Endothelial cell of umbilical vein (primary cell): Measurements from ENCODE around the gene SNX30. TPM values are rescaled to one million over a fixed set of nuclear protein-coding genes. Genes with fewer than 3 reads are reported as not detected.

Source experiments
- BruUV-seq: library from RNA; stranded (reverse); fragments of 400-500 nt; replicated peaks from 2 replicates; lab custom pipeline; 2021; lab: Mats Ljungman, UMichigan
- CTCF ChIA-PET: fragments of 300-600, 350-600 bp; sonication (Branson Sonifier 250); formaldehyde crosslinking; loops from one replicate; lab custom pipeline; 2021; ENCODE audit warnings: antibody characterized with exemption, inconsistent platforms; lab: Charles Lee
- POLR2A ChIA-PET: fragments of 300-600, 350-600 bp; sonication (Branson Sonifier 250); formaldehyde crosslinking; loops from one replicate; lab custom pipeline; 2021; ENCODE audit warnings: antibody characterized with exemption, inconsistent platforms; lab: Charles Lee
- DNase-seq: peaks from one replicate; pipeline ENCODE4 v3.0.0-alpha.2; 2011; ENCODE audit warnings: low read depth, low spot score
- FAIRE-seq: peaks from 2 replicates; lab custom pipeline; 2011; peaks lifted over from hg19 to GRCh38; lab: Jason Lieb, UNC
- H2AFZ ChIP-seq: 2 replicates; pipeline ENCODE4 v1.6.0; 2012; ENCODE audit warnings: low read depth, low read length, control low read depth, inconsistent platforms
- H3K27ac ChIP-seq: 2 replicates; pipeline ENCODE4 v1.5.1; 2011; ENCODE audit warnings: low read depth, mild to moderate bottlenecking, control low read depth, low read length, moderate library complexity; ENCODE audit not compliant: insufficient read depth
- H3K27me3 ChIP-seq, 2 experiments: 2 replicates each; pipeline versions ENCODE4 v1.6.0 to v1.6.1; 2011; ENCODE audit warnings: low read length in 2 of 2, mixed read lengths in 1 of 2; ENCODE audit not compliant: control insufficient read depth in 2 of 2, insufficient read depth in 2 of 2
- H3K36me3 ChIP-seq, 2 experiments: 2 replicates in 1 of 2; 3 replicates in 1 of 2; pipeline ENCODE4 v1.5.1; 2011; ENCODE audit warnings: low read length in 2 of 2, mild to moderate bottlenecking in 1 of 2, moderate library complexity in 1 of 2; ENCODE audit not compliant: control insufficient read depth in 2 of 2, insufficient read depth in 2 of 2; ENCODE audit errors: extremely low read depth in 1 of 2
- H3K4me1 ChIP-seq: 3 replicates; pipeline ENCODE4 v1.5.1; 2011; ENCODE audit warnings: mild to moderate bottlenecking, low read length; ENCODE audit not compliant: control insufficient read depth, insufficient read depth; ENCODE audit errors: extremely low read depth
- H3K4me2 ChIP-seq: 2 replicates; pipeline ENCODE4 v1.6.1; 2011; ENCODE audit warnings: low read length, control low read depth, mixed read lengths; ENCODE audit not compliant: insufficient read depth
- H3K4me3 ChIP-seq, 3 experiments: fragments of 200-600 bp in 1 of 3; sonication (generic), shearing (Covaris generic) in 1 of 3; replicated peaks in 1 of 3; 2 replicates each; pipeline ENCODE4 v1.5.1; 2011 to 2016; ENCODE audit warnings: control low read depth in 3 of 3, low read length in 3 of 3, mild to moderate bottlenecking in 2 of 3, inconsistent platforms in 1 of 3, low read depth in 1 of 3, moderate library complexity in 1 of 3; ENCODE audit not compliant: insufficient read depth in 1 of 3
- H3K79me2 ChIP-seq: 2 replicates; pipeline ENCODE4 v1.6.0; 2012; ENCODE audit warnings: low read length, inconsistent platforms; ENCODE audit not compliant: control insufficient read depth, insufficient read depth
- H3K9ac ChIP-seq: replicated peaks from 2 replicates; pipeline ENCODE3; 2011; ENCODE audit warnings: low read length, control low read depth; ENCODE audit not compliant: insufficient read depth; ENCODE audit errors: extremely low read depth
- H3K9me1 ChIP-seq: replicated peaks from 3 replicates; pipeline ENCODE4 v1.6.0; 2011; ENCODE audit warnings: mild to moderate bottlenecking, low read length; ENCODE audit not compliant: control insufficient read depth, insufficient read depth; ENCODE audit errors: extremely low read depth
- H3K9me3 ChIP-seq: replicated peaks from 2 replicates; pipeline ENCODE4 v1.5.1; 2012; ENCODE audit warnings: low read length, inconsistent platforms; ENCODE audit not compliant: control insufficient read depth, insufficient read depth
- H4K20me1 ChIP-seq: replicated peaks from 2 replicates; pipeline ENCODE3; 2011; ENCODE audit warnings: mild to moderate bottlenecking, low read length; ENCODE audit not compliant: control insufficient read depth, insufficient read depth; ENCODE audit errors: extremely low read depth
- CTCF ChIP-seq, 2 donors: IDR thresholded peaks; 1 replicate in 1 of 2; 2 replicates in 1 of 2; pipeline ENCODE4 v1.5.1; 2011; ENCODE audit warnings: low read length in 2 of 2, mild to moderate bottlenecking in 2 of 2, moderate library complexity in 2 of 2, control low read depth in 1 of 2, inconsistent platforms in 1 of 2, low read depth in 1 of 2; ENCODE audit not compliant: insufficient read depth in 1 of 2; ENCODE audit errors: extremely low read depth in 1 of 2
- EZH2 ChIP-seq: IDR thresholded peaks from 2 replicates; pipeline ENCODE4 v1.6.1; 2012; ENCODE audit warnings: borderline replicate concordance, low read depth, mild to moderate bottlenecking, moderate library complexity, low read length, inconsistent platforms; ENCODE audit not compliant: severe bottlenecking
- FOS ChIP-seq: IDR thresholded peaks from 2 replicates; pipeline ENCODE4 v1.6.1; 2011; ENCODE audit warnings: mild to moderate bottlenecking, low read length, moderate library complexity, borderline replicate concordance; ENCODE audit not compliant: insufficient read depth
- GATA2 ChIP-seq: IDR thresholded peaks from 2 replicates; pipeline ENCODE4 v1.7.0; 2011; ENCODE audit warnings: low read depth, mild to moderate bottlenecking, moderate library complexity, mixed read lengths, low read length; ENCODE audit not compliant: insufficient read length, insufficient read depth
- JUN ChIP-seq: IDR thresholded peaks from 2 replicates; pipeline ENCODE4 v1.6.1; 2011; ENCODE audit warnings: borderline replicate concordance, low read depth; ENCODE audit not compliant: insufficient read length, insufficient read depth
- MYC ChIP-seq: IDR thresholded peaks from one replicate; pipeline ENCODE4 v1.6.1; 2011; ENCODE audit warnings: mild to moderate bottlenecking, low read depth, low read length
- POLR2A ChIP-seq: IDR thresholded peaks from 2 replicates; pipeline ENCODE4 v1.6.1; 2012; ENCODE audit warnings: low read depth, mild to moderate bottlenecking, control low read depth, low read length
- POLR2AphosphoS5 ChIP-seq: IDR thresholded peaks from 2 replicates; pipeline ENCODE4 v1.6.1; 2012; ENCODE audit warnings: low read depth, mild to moderate bottlenecking, control low read depth, low read length, moderate library complexity; ENCODE audit not compliant: insufficient read depth
- dilution Hi-C: fragments of 300-500 bp; cut with MboI; formaldehyde crosslinking; loops from one replicate; pipeline ENCODE4 v1.15.0; 2019; ENCODE audit warnings: low sequenced_read_pairs; ENCODE audit not compliant: extremely low pct_ligation_motif_present
- intact Hi-C: fragments of 100-400 bp; cut with micrococcal nuclease; formaldehyde crosslinking; loops from one replicate; pipeline ENCODE4 v1.10.0; 2022
- polyA plus RNA-seq, 4 experiments: library from polyadenylated mRNA; depleted of rRNA in 3 of 4; stranded (reverse) in 3 of 4; unstranded in 1 of 4; fragments of >200 nt; gene quantifications; 2 replicates each; pipeline versions ENCODE4 v1.2.1 to v1.2.3, GENCODE V29; 2011 to 2012; ENCODE audit warnings: missing spikeins in 1 of 4
- total RNA-seq: library from RNA; stranded (reverse); gene quantifications from 2 replicates; pipeline ENCODE4 v1.2.3, GENCODE V29; 2021
- TF ChIP-seq, protein P1 (sequence below): IDR thresholded peaks from 2 replicates; pipeline ENCODE4 v1.6.1; 2011; ENCODE audit not compliant: insufficient read depth, insufficient read length

SNX30 gene
- total and polyA plus RNA-seq, 2 donors (not counting 3 experiments of a cell fraction or from before 2014, with no cell fraction given): 2.8 to 6.3 TPM

- DNase-seq (no peak), FAIRE-seq (no peak)
- BruUV-seq: no TSS peak
- no peaks in the 10 kb centered on the region for H3K9me3 ChIP-seq
- no peaks in the 10 kb centered on the region for H3K9me1 ChIP-seq
- dilution Hi-C loops (no loop called here), intact Hi-C loops (no loop called here)
- H3K36me3 ChIP-seq: no peaks in the 10 kb centered on the region
- ChIA-PET POLR2A (no interaction called here), CTCF (interaction anchor here (1.6 kb wide), 1 partner anchor 10 kb away, joined by 3 read pairs; no protein-coding TSS in a partner anchor)
- no peak for TF ChIP-seq GATA2
- no peak for TF ChIP-seq POLR2AphosphoS5
- TF ChIP-seq JUN: no peak
- TF ChIP-seq CTCF (IDR thresholded peaks at IDR 0.05; ENCODE audit: extremely low read depth in 1 of 2, insufficient read depth in 1 of 2, low read depth in 1 of 2, low read length in 2 of 2): no peak
- TF ChIP-seq, protein P1, sequence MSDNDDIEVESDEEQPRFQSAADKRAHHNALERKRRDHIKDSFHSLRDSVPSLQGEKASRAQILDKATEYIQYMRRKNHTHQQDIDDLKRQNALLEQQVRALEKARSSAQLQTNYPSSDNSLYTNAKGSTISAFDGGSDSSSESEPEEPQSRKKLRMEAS: no peak
- no peak for TF ChIP-seq MYC
- TF ChIP-seq FOS: no peak
- TF ChIP-seq EZH2: no peak
- no peak for TF ChIP-seq POLR2A
- no peaks in the 10 kb centered on the region for H3K27me3 ChIP-seq
- H3K27ac ChIP-seq: no peak overlapping the region
- no peaks in the 10 kb centered on the region for H3K79me2 ChIP-seq
- H3K9ac ChIP-seq: no peak overlapping the region
- H3K4me1 ChIP-seq: peaks cover under 1% of the 10 kb centered on the region
- no peaks in the 10 kb centered on the region for H4K20me1 ChIP-seq
- no peak overlapping the region for H3K4me2 ChIP-seq
- H3K4me3 ChIP-seq: no peak overlapping the region
- H2AFZ ChIP-seq: no peak overlapping the region
These were observed 104.1 kb downstream of the SNX30 start for GRCh38 chr9:112854657-112855056.
